GM23338 (cell line): Measurements from ENCODE around the gene OSBPL1A.

Experiments
- CREB1 ChIP-seq: fragments of 250-450 bp; sonication (Bioruptor Pico); IDR thresholded peaks from 2 replicates; pipeline ENCODE4 v1.5.0; 2020; ENCODE audit warnings: low read depth, mild to moderate bottlenecking, moderate library complexity
- CTCF ChIP-seq, 2 experiments: fragments of 200-600 bp in 1 of 2; sonication (generic) in 1 of 2; conservative IDR thresholded peaks; 2 replicates each; pipeline versions ENCODE4 v1.5.1 to v1.6.1; 2016 to 2017; ENCODE audit warnings: antibody characterized with exemption in 2 of 2, low read depth in 2 of 2, mild to moderate bottlenecking in 2 of 2, moderate library complexity in 1 of 2
- EZH2 ChIP-seq: fragments of 200-600 bp; sonication (generic); IDR thresholded peaks from one replicate; pipeline ENCODE4 v1.8.0; 2017; ENCODE audit warnings: antibody characterized with exemption, mild to moderate bottlenecking, low read depth; ENCODE audit not compliant: unreplicated experiment
- EZH2phosphoT487 ChIP-seq: fragments of 200-600 bp; sonication (generic); IDR thresholded peaks from one replicate; pipeline ENCODE4 v1.8.1; 2018; ENCODE audit warnings: antibody characterized with exemption; ENCODE audit not compliant: unreplicated experiment
- JUNB ChIP-seq: IDR thresholded peaks from one replicate; pipeline ENCODE4 v1.6.1; 2016; ENCODE audit warnings: antibody characterized with exemption; ENCODE audit not compliant: unreplicated experiment
- NANOG ChIP-seq: IDR thresholded peaks from 2 replicates; pipeline ENCODE4 v1.6.1; 2016; ENCODE audit warnings: antibody characterized with exemption, borderline replicate concordance
- POLR2AphosphoS5 ChIP-seq: IDR thresholded peaks from 2 replicates; pipeline ENCODE4 v1.6.1; 2016; ENCODE audit warnings: antibody characterized with exemption, low read depth
- REST ChIP-seq: IDR thresholded peaks from one replicate; pipeline ENCODE4 v1.6.1; 2018; ENCODE audit warnings: antibody characterized with exemption; ENCODE audit not compliant: unreplicated experiment
- ZNF331 ChIP-seq: fragments of 250-450 bp; sonication (Bioruptor Pico); IDR thresholded peaks from 2 replicates; pipeline ENCODE4 v1.5.0; 2020; ENCODE audit warnings: low read depth, mild to moderate bottlenecking, moderate library complexity

GRCh38 chr18:24446453-24446852, 48.8 kb upstream of the OSBPL1A start:
- TF ChIP-seq CTCF (conservative IDR thresholded peaks at IDR 0.05; ENCODE audit: low read depth in 2 of 2) (no peak), EZH2 (no peak), REST (no peak), EZH2phosphoT487 (no peak), JUNB (no peak), POLR2AphosphoS5 (no peak), NANOG (no peak), CREB1 (CRISPR knock-in tag) (no peak), ZNF331 (no peak)
